Body of pancreas (tissue), 4 donors: ENCODE measurements around the gene SRD5A1.

ENCODE experiments used
- CTCF ChIP-seq, 7 experiments: fragments of 450-650 bp in 4 of 7; fragments of 200-600 bp in 3 of 7; sonication (generic) in 3 of 7; IDR thresholded peaks; one replicate each; pipeline ENCODE4 v1.5.1; 2016 to 2019; ENCODE audit warnings: antibody characterized with exemption in 7 of 7
- POLR2A ChIP-seq, 3 donors: fragments of 450-650 bp; IDR thresholded peaks; one replicate each; pipeline ENCODE4 v1.6.1; 2016; ENCODE audit warnings: antibody characterized with exemption in 3 of 3, mild to moderate bottlenecking in 2 of 3

- TF ChIP-seq POLR2A (IDR thresholded peaks at IDR 0.05) (no peak), CTCF (IDR thresholded peaks at IDR 0.05) (no peak)
These were observed 67.6 kb downstream of the SRD5A1 start for GRCh38 chr5:6700685-6701355.
